ENCODE results near the gene FIBCD1. TPM values are rescaled to one million over a fixed set of nuclear protein-coding genes. Genes with fewer than 3 reads are reported as not detected.

Gene FIBCD1
- total RNA-seq, 1 donor from 2014 or later, result 0.66 TPM

- Histone ChIP-seq H3K4me3 (ENCODE audit: insufficient read depth, low read depth, low read length) (no peak overlapping the region), H3K36me3 (ENCODE audit: insufficient read depth, low read length) (peaks cover 34% of the 10 kb centered on the region), H3K9me3 (ENCODE audit: insufficient read depth, low read depth, low read length) (no peaks in the 10 kb centered on the region), H4K20me1 (ENCODE audit: insufficient read depth, low read length) (peaks cover 95% of the 10 kb centered on the region), H3K27ac (ENCODE audit: low read depth, low read length) (no peak overlapping the region), H2AFZ (ENCODE audit: low read depth, low read length) (no peak overlapping the region), H3K4me1 (ENCODE audit: insufficient read depth, low read length) (peaks cover 5% of the 10 kb centered on the region), H3K79me2 (ENCODE audit: insufficient read depth, low read length) (peaks cover 33% of the 10 kb centered on the region), H3K4me2 (ENCODE audit: low read length) (no peak overlapping the region), H3K9ac (ENCODE audit: low read length) (no peak overlapping the region), H3K27me3 (ENCODE audit: insufficient read depth, low read length) (no peaks in the 10 kb centered on the region)
- Mint-ChIP-seq H3K4me3 (ENCODE audit: unreplicated experiment) (no peak overlapping the region), H3K36me3 (ENCODE audit: low read depth, unreplicated experiment) (peaks cover 14% of the 10 kb centered on the region), H3K9me3 (ENCODE audit: unreplicated experiment) (no peaks in the 10 kb centered on the region), H3K4me1 (ENCODE audit: low read depth, unreplicated experiment) (peaks cover 7% of the 10 kb centered on the region), H3K27me3 (ENCODE audit: low read depth, unreplicated experiment) (no peaks in the 10 kb centered on the region), H3K27ac (ENCODE audit: unreplicated experiment) (no peak overlapping the region)
- TF ChIP-seq EZH2 (IDR thresholded peaks at IDR 0.05; ENCODE audit: insufficient read depth, low read length), result no peak
- TF ChIP-seq CTCF (IDR thresholded peaks at IDR 0.05; ENCODE audit: insufficient read depth, low read depth, low read length), result no peak
- no peak for DNase-seq (ENCODE audit: low read depth)
- no peak for FAIRE-seq
Measured at GRCh38 chr9:130890124-130890523, 48.9 kb downstream of the FIBCD1 start.

- Histone ChIP-seq H3K36me3 (ENCODE audit: insufficient read depth, low read length) (peaks cover 45% of the 10 kb centered on the region), H3K27me3 (ENCODE audit: insufficient read depth, low read length) (no peaks in the 10 kb centered on the region), H3K27ac (ENCODE audit: low read depth, low read length) (no peak overlapping the region), H4K20me1 (ENCODE audit: insufficient read depth, low read length) (peaks cover 93% of the 10 kb centered on the region), H3K9me3 (ENCODE audit: insufficient read depth, low read depth, low read length) (no peaks in the 10 kb centered on the region), H3K79me2 (ENCODE audit: insufficient read depth, low read length) (peaks cover 41% of the 10 kb centered on the region), H3K4me2 (ENCODE audit: low read length) (no peak overlapping the region), H3K4me3 (ENCODE audit: insufficient read depth, low read depth, low read length) (no peak overlapping the region), H3K4me1 (ENCODE audit: insufficient read depth, low read length) (no peaks in the 10 kb centered on the region), H2AFZ (ENCODE audit: low read depth, low read length) (no peak overlapping the region), H3K9ac (ENCODE audit: low read length) (no peak overlapping the region)
- no peak overlapping the region for H3K4me3 Mint-ChIP-seq (ENCODE audit: unreplicated experiment)
- H3K9me3 Mint-ChIP-seq (ENCODE audit: unreplicated experiment), result no peaks in the 10 kb centered on the region
- no peaks in the 10 kb centered on the region for H3K27me3 Mint-ChIP-seq (ENCODE audit: low read depth, unreplicated experiment)
- no peak for TF ChIP-seq CTCF (IDR thresholded peaks at IDR 0.05; ENCODE audit: insufficient read depth, low read depth, low read length)
- no peak for TF ChIP-seq EZH2 (IDR thresholded peaks at IDR 0.05; ENCODE audit: insufficient read depth, low read length)
- no peak for DNase-seq (ENCODE audit: low read depth)
- H3K27ac Mint-ChIP-seq (ENCODE audit: unreplicated experiment), result no peak overlapping the region
- H3K36me3 Mint-ChIP-seq (ENCODE audit: low read depth, unreplicated experiment), result peaks cover 13% of the 10 kb centered on the region
- peaks cover 7% of the 10 kb centered on the region for H3K4me1 Mint-ChIP-seq (ENCODE audit: low read depth, unreplicated experiment)
- no peak for FAIRE-seq
Measured at GRCh38 chr9:130888146-130888885, 50.7 kb downstream of the FIBCD1 start.

- no peak overlapping the region for H3K27ac ChIP-seq (ENCODE audit: low read depth, low read length)
Measured at GRCh38 chr9:130887494-130888144, 51.4 kb downstream of the FIBCD1 start.

More at GRCh38 chr9:130887494-130888144, 51.4 kb downstream of the FIBCD1 start:
- H3K4me1 Mint-ChIP-seq (ENCODE audit: low read depth, unreplicated experiment), result peaks cover 7% of the 10 kb centered on the region
- H3K27me3 Mint-ChIP-seq (ENCODE audit: low read depth, unreplicated experiment), result no peaks in the 10 kb centered on the region
- peaks cover 13% of the 10 kb centered on the region for H3K36me3 Mint-ChIP-seq (ENCODE audit: low read depth, unreplicated experiment)
- Histone ChIP-seq H3K79me2 (ENCODE audit: insufficient read depth, low read length) (peaks cover 41% of the 10 kb centered on the region), H3K4me3 (ENCODE audit: insufficient read depth, low read depth, low read length) (no peak overlapping the region), H3K27me3 (ENCODE audit: insufficient read depth, low read length) (no peaks in the 10 kb centered on the region), H3K36me3 (ENCODE audit: insufficient read depth, low read length) (peaks cover 45% of the 10 kb centered on the region), H2AFZ (ENCODE audit: low read depth, low read length) (no peak overlapping the region), H3K9ac (ENCODE audit: low read length) (no peak overlapping the region), H3K4me2 (ENCODE audit: low read length) (no peak overlapping the region), H3K4me1 (ENCODE audit: insufficient read depth, low read length) (no peaks in the 10 kb centered on the region), H4K20me1 (ENCODE audit: insufficient read depth, low read length) (peaks cover 91% of the 10 kb centered on the region), H3K9me3 (ENCODE audit: insufficient read depth, low read depth, low read length) (no peaks in the 10 kb centered on the region)
- FAIRE-seq, result no peak
- TF ChIP-seq EZH2 (IDR thresholded peaks at IDR 0.05; ENCODE audit: insufficient read depth, low read length) (no peak), CTCF (IDR thresholded peaks at IDR 0.05; ENCODE audit: insufficient read depth, low read depth, low read length) (no peak)
- DNase-seq (ENCODE audit: low read depth), result no peak
- peak overlapping the region; percentile 47 for H3K27ac Mint-ChIP-seq (ENCODE audit: unreplicated experiment)
- no peaks in the 10 kb centered on the region for H3K9me3 Mint-ChIP-seq (ENCODE audit: unreplicated experiment)
- no peak overlapping the region for H3K4me3 Mint-ChIP-seq (ENCODE audit: unreplicated experiment)

All from astrocyte (in vitro differentiated cells and primary cell).